Stimulated activated CD4-positive, alpha-beta T cell treated with anti-CD3 and anti-CD28 coated beads, Interleukin-4, amount 100 ng/mL, for 4 hours (primary cell): ENCODE data around the gene HIPK2.

Source experiments
- DNase-seq, 2 experiments: peaks; one replicate each; pipeline ENCODE4 v3.0.0-alpha.2; 2020

HIPK2 gene

GRCh38 chr7:139750459-139751095 is 27.2 kb downstream of the HIPK2 start:
- no peak for DNase-seq

DNA sequence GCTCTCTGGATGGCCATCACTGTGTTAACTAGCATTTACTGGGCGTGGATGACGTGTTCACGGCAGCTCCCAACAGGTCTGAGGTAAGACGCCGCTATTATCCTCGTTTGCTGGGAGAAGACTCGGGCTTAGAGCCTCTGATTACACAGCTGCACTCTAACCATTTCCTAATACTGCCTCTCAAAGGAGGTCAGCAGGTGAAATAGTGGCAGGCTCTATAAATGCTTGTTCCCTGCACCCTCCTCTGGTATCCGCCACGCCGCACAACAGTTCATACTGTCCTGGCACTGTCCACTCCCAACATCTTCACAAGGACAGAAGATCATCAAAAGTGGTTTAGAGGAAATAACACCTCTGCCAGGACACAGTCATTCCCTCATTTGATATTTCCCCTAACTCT is 28.3 kb downstream of the HIPK2 start:
- DNase-seq: no peak

- DNase-seq: no peak
Measured at GRCh38 chr7:139748941-139749340, 28.9 kb downstream of the HIPK2 start.

GRCh38 chr7:139748373-139748765 is 29.4 kb downstream of the HIPK2 start:
- no peak for DNase-seq

DNA sequence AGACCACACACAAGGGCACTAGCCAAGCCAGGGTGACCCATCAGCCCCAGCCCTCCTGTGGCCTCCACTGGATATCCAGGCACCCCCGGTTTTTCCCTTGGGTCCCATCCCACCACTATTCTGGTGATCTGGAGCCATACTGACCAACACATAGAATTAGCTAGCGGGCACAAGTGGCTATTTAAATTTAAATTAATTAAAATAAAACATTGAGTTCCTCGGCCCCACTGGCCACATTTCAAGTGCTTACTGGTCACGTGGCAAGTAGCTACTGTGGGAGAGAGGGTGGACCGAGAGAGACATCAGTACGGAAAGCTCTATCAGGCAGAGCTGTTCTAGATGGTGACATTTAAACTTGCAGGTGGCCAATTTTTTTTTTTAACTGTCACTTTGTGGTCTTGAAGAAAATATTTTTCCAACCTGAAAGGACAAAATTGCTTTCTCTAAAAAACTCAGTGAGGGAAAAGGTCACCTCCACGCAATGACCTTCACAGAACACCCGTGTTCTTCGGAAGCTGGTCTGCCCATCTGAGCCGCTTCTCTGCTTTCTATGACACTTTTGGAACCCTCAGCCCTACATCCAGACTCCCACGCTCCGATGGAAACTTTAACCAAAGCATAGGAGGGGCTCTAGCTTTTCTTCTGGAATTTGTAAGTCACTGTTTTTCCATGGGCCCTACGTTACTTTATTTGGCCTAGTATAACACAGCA is 30.0 kb downstream of the HIPK2 start:
- no peak for DNase-seq

DNA sequence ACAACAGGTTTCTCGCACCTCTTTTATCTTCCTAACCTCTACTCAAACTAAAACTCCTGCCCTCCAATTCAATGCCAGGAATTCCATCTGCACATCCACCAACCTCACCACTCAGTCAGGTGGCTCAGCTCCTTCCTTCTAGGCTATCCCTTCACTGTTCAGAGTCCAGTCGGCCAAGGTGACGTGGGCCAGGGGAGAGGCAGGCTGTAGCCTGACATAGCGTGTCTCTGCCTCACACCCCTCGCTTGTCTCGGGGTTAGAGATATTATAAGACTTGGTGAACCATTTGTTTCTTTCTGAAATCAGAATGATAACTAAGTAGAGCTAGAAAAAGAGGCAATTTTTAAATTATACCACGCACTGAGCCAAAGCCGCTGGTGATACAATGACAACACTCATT is 31.1 kb downstream of the HIPK2 start:
- DNase-seq: no peak

DNA sequence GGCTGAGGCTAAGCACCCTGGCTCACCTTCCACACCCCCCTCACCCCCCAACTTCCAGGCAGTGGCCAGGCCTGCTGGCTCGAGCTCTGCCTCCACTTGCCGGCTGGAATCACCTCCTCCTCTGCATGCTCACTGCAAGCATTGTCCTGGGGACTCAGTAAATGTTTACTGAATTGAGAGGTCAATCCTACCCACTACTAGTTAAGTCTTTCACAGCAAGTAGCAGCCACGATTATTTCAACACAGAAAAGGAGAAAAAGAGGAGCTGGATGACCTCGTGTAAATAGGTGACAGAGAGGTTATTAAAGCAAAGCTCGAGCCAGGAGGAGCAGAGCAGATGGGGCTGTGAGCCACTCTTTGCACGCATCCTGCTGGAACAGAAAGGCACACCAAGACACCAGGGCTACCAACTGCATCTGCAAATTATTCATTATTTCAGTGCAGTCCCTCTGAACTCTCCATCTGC is 32.1 kb downstream of the HIPK2 start:
- DNase-seq: no peak

GRCh38 chr7:139744768-139745677 is 32.8 kb downstream of the HIPK2 start:
- DNase-seq: no peak

DNA sequence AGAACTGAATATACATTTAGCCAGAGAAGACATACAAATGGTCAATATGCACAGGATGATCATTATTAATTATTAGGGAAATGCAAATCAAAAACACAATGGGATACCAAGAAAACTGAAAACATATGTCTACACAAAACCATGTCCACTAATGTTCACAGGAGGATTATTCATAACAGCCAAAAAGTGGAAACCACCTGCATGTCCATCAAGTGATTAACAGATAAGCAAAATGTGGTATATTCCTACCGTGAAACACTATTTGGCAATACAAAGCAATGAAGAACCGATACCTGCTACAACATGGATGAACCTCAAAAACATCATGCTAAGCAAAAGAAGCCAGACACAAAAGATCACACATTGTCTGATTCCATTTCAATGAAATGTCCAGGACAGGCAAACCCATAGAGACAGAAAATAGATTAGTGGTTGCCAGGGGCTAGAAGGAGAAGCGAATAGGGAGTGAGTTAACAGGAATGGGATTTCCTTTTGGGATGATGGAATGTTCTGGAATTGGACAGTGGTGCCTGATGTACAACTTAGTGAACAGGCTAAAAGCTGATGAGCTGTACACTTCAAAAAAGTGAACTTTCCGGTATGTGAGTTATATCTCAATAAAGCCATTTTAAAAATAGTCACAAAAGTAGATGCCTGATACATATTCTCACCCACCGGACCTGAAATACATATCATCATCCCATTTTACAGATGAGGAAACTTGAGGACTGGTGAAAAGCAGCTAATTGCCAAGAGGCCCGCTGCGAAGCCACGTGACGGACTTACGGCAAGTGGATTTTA is 33.6 kb downstream of the HIPK2 start:
- no peak for DNase-seq

DNA sequence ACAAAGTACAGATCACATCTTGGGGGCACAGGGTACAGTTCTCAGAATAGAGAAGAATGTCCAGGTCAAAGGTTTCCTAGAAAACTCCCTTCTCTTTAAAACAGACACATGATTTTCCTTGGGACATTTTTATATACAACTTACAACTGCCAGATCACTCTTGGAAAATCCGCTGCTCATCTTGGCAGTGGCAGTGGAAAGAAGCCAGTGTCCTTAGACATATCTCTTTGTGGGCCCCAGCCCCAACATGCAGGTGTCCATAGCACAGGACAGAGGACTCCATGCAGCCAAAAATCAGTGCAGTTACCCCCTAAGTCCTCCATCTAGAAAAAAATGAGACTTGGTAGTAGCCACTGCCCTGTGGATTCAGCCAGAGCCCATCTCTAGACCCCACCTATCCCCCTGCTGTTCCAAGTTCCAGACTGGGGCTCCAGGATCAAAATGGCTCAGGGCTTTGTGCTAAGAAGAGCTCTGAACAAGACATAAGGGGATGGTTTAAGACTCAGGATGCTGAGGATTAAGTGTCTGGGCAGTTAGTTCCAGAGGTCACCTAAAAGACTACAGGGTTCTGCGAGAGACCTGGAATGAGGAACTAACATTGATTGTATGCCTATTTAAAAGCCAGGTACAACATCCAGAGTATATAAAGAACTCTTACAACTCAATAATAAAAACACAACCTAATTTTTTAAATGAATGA is 34.4 kb downstream of the HIPK2 start:
- DNase-seq: no peak

- no peak for DNase-seq
Measured at GRCh38 chr7:139741789-139742344, 35.9 kb downstream of the HIPK2 start.

DNA sequence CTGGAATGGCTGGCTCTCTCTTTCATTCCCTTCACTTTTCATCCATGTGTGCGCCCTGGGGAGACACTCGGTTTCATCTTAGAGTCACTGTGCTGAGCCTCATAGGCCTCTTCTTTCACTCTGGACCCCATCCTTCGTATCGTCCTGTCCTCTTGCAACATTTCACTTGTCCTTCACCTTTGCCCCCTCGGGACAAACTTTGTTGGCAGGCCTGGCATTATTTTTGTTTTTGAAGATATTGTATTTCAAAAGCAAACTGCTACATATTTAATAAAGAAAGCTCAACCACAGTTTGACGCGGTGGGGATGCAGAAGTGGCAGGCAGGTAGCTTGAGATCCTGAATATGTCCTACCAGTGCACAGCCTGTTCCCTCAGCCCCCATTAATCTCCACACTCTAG is 36.6 kb downstream of the HIPK2 start:
- no peak for DNase-seq

DNA sequence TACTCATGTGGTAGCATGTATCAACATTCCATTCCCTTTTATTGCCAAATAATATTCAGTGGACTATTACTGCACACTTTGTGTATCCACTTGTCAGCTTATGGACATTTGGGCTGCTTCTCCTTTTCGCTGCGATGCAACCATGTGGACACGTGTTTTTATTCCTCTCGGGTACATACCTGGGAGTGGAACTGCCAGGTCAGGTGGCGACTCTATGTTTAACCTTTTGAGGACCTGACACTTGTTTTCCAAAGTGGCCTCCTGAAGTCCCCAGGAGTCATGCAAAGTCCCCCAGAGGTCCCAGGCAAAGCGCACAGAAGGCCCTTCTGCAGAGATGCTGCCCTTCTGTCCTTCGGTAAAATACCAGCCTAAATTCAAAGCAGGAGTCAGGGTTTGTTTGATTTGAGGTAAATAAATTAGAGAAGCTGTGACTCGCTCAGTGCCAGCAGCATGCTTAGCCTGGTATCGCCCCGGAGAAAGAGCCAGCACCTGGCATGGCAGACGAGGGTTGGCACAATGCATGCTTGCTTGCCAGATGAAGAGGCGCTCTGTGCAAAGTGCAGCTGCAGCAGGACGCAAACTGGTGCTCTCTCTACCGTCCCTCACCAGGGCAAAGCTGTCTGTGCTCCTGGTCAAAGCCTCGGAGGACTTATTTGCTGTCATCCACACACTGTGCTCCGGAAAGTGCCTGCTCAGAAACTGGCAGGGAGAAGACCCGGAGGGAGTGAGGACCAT is 37.8 kb downstream of the HIPK2 start:
- DNase-seq: no peak

GRCh38 chr7:139738772-139739171 is 39.0 kb downstream of the HIPK2 start:
- DNase-seq: no peak

DNA sequence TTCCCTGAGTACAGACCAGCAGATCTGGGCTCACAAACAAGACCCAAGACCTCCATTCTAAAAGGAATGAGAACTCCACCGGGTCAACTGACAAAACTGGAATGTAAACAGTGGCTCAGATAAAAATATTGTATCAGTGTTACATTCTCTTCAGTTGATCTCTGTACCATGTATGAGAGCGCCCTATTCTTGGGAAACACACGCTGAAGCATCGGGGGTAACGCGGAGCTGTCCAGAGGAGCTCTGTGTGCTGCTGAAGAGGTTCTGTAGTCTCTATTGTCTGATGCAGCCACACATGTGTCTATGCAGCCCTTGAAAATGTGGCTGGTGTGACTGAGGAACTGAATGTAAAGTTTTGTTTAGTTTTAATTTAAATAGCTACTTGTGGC is 39.7 kb downstream of the HIPK2 start:
- DNase-seq: no peak

- no peak for DNase-seq
Measured at GRCh38 chr7:139737221-139738100, 40.3 kb downstream of the HIPK2 start.

DNA sequence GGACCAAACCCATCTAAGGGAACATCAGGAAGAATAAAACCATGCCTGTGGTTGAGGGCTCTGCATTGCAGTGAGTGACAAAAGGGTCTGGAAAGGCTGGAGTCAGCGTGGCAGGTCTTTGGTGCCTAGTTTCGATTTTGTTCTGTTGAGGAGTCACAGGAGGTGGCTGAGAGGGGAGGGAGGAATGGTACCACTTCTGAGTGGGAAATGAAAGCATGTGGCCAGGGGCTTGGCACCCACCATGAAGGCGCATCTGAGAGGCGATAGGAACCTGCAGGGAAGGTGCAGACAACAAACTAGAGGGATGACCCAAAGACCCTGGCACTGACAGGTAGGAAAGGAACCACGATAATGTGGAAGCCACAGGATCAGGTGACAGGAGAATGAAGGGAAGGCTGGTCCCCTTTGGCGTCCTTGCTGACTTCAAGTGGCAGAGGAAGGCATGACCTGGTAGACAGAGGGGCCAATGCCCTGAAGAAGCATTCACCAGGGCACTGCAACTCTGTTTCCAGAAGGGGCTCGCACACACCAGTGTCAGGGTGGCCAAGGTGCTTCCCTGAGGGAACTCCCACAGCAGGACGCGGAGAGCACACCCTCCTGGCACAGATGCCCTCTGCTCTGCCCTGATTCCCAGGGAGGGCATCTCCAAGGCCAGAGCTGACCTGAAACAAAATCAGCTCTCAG is 41.7 kb downstream of the HIPK2 start:
- no peak for DNase-seq

DNA sequence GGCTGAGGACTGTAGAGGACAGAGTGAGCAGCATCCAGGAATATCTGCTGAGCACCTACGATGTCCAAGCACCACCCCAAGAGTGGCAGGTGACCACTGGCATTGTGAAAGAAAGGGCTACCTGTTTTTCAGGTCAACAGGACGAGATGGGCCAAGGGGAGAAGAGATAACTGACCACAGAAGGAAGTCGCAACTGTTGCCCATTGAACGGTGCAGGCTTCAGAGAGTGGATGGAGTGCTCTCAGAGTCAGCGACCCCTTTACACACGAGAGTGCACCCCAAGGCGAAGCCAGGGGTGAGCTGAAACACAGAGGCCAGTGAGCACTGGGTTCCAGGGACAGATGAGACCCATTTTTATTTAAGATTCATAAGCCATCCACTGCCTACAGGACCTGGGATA is 42.3 kb downstream of the HIPK2 start:
- DNase-seq: no peak

DNA sequence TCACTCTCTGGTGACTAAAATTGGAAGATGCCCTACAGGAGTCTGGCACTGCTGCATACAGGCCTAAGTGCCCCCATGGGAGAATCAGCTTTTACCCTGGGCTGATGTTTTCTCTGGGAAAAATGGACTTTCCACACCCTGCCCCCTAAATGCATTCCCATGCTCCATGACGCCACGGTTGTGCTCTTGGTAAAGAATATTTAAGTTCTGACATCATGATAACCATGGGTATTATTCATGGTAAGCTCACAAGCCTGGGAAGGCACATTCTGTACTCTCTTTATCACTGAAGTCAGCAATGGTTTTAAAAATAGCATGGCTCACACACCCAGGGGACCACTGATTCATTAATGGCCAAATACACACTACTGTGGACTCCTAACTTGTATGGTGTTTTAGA is 43.4 kb downstream of the HIPK2 start:
- DNase-seq: no peak

GRCh38 chr7:139733751-139734150 is 44.0 kb downstream of the HIPK2 start:
- no peak for DNase-seq
